HPDE6-E6E7 (cell line): Measurements from ENCODE around the gene METAP2.

ENCODE experiments used
- DNase-seq: peaks from one replicate; pipeline ENCODE4 v3.0.0; 2011; ENCODE audit warnings: missing footprints; ENCODE audit errors: extremely low spot score

The METAP2 gene

DNA sequence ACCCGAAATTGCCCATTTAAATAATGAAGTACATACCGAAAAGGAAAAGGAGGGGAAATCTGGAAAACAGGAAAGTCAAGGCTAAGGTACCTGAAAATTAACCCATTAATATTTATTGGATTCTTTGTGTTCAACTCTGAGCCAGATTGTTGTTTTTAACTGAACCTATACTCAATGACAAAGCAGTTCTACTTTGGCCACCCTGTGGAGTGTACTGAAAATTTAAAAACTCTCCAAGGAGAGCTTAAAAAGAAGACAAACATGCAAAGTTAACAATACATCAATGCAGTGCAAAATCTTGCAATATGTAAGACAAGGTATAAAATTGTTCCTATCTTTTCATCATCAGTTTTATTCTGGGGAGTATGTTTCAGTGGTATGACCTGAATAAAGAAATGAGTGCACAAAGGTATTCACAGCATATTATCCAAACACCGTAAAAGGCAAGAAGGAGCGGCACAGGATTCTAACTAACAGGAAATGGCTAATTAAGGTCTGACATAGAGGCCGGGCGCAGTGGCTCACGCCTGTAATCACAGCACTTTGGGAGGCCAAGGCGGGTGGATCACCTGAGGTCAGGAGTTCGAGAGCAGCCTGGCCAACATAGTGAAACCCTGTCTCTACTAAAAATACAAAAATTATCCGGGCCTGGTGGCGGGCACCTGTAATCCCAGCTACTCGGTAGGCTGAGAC, 75.6 kb downstream of the METAP2 start:
- no peak for DNase-seq

DNA sequence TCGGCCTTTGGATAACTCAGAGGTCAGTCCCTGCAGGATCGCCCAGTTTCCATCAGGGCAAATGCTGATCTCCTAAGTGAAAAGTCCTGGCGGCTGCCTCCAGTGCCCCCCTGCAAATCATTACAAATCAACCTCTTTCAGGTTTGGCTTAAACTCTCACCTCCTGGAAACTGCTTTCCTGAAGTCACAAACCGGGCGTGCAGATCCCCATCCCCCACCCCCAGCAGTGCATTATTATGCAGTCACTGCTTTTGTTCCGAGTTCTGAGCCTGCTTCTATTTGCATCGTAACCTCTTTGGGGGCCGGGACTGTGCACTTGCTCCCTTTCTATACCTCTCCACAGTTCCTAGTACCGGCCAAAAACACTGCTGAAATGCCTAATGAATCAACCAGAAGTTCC, 77.4 kb downstream of the METAP2 start, which contains the start of gene USP44:
Gene USP44 (minus strand): TSS at position 172 of the 400 bp plus-strand sequence. CDS start 17,220 bp downstream, outside the sequence.
- no peak for DNase-seq

DNA sequence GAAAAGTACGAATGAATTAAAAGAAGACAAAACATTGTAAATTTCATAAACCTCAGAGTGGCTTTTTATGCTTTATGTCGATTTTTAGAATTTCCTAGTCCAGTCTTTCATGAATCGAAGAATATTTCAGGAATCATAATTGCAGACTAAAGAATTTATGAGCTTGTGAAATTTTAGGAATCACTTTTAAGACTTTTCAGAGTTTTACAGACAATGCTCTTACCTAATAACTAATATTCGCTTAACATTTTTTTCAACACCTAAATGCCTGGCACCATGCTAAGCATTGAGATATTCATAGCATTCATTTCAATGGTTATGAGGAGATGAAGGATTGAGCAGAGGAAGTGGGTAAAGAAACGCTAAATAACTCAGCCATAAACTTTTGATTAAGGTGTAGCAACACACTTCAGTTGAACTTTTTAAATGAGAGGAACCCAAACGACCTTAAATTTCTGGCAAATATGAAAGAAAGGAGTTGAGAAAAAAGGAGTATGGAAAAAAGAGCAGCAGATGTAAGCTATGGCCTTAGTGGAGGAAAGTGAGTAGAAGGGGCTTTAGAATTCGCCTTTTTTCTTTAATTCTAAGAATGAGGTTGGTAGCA, 78.1 kb downstream of the METAP2 start:
- DNase-seq = no peak

DNA sequence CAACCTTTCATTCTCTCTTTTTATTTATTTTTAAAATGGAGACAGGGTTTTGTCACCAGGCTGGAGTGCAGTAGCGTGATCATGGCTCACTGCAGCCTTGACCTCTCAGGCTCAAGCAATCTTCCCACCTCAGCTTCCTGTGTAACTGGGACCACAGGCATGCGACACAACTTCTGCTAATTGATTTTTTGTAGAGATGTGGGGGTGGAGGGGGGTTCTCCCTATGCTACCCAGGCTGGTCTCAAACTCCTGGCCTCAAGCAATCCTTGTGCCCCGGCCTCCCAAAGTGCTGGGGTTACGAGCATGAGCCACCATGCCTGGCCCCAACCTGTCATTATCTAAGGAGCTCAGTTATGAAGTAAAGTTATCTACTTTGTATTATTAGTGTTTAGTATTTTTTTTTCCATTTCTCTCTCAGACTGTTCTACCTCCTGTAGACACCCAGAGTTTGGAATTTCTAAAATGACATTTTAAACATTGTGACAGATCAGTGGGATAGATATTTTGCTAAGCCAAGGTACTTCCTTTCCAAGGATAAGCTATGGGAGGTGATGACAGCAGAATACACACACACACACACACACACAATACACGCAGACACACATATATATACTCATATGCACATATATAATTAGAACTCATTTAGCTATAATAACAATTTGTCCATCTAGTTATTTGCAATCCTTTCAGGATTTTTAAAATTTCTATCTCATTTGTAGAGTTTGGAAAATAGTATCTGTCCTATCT, 79.4 kb downstream of the METAP2 start:
- no peak for DNase-seq

DNA sequence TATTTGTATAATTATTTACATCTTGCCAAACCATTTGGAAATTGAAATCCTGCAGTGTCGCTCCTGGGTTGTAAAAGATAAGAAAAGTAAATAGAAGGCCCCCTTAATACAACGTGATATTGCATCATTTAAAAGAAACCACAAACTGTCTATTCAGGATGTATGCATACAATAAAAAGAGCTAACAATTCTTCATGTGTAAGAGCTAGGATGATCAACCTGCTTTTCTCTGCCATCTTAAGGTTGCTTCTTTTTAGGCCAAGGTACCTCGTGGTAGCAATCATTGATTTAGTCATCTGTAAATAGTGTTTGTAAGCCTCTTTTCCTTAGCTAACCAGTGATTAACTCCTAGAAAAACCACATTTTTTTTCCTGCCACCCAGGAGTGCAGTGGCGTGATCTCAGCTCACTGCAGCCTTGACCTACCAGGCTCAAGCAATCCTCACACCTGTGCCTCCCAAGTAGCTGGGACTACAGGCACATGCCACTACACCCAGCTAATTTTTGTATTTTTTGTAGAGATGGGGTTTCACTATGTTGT, 80.7 kb downstream of the METAP2 start:
- DNase-seq = no peak

DNA sequence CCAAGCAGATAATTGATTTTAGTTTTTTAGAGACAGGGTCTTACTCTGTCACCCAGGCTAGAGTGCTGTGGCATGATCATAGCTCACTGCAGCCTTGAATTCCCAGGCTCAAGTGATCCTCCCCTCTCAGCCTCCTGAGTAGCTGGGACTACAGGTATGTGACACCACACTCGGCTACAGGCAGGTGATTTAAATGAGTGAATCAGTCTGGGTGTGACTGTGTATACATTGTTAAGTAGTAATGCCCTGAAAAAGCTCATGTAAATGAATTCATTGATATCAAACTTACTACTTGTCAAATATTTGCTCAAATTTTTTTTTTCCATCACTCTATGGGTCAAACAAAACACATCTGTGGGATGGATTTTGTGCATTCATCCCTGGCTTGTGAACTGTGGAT, 83.7 kb downstream of the METAP2 start:
- DNase-seq = no peak
